GM19193 (cell line): ENCODE results near the gene OR4F6.

Experiments used
- POLR2A ChIP-seq: IDR thresholded peaks from 4 replicates; pipeline ENCODE4 v1.6.1; 2011; ENCODE audit not compliant: insufficient read depth, insufficient read length; ENCODE audit errors: extremely low read depth

Gene OR4F6

GRCh38 chr15:101803209-101803608 lies at the start of gene OR4F6:
Gene OR4F6, plus strand, starts transcription at chr15:101803509. Its CDS starts 2,211 bp downstream, at chr15:101805720.
- TF ChIP-seq POLR2A: no peak

- TF ChIP-seq POLR2A: no peak
Measured at GRCh38 chr15:101765772-101766456, 37.4 kb upstream of the OR4F6 start.

- no peak for TF ChIP-seq POLR2A
Measured at GRCh38 chr15:101772921-101773320, 30.4 kb upstream of the OR4F6 start.

- TF ChIP-seq POLR2A: no peak
Measured at GRCh38 chr15:101773496-101774100, 29.7 kb upstream of the OR4F6 start.

GRCh38 chr15:101775136-101775535 lies 28.2 kb upstream of the OR4F6 start:
- TF ChIP-seq POLR2A: no peak

- TF ChIP-seq POLR2A: no peak
Measured at GRCh38 chr15:101781928-101782327, 21.4 kb upstream of the OR4F6 start.

GRCh38 chr15:101784644-101785043 lies 18.7 kb upstream of the OR4F6 start:
- TF ChIP-seq POLR2A: no peak

GRCh38 chr15:101795455-101795854 lies 7.9 kb upstream of the OR4F6 start:
- TF ChIP-seq POLR2A: no peak

GRCh38 chr15:101799665-101800064 lies 3.6 kb upstream of the OR4F6 start:
- TF ChIP-seq POLR2A: no peak

- no peak for TF ChIP-seq POLR2A
Measured at GRCh38 chr15:101801048-101801447, 2.3 kb upstream of the OR4F6 start.

- TF ChIP-seq POLR2A: no peak
Measured at GRCh38 chr15:101803676-101804075, 367 bp downstream of the OR4F6 start.

GRCh38 chr15:101804375-101804774 lies 1.1 kb downstream of the OR4F6 start:
- TF ChIP-seq POLR2A: no peak

- no peak for TF ChIP-seq POLR2A
Measured at GRCh38 chr15:101804941-101805340, 1.6 kb downstream of the OR4F6 start.

- TF ChIP-seq POLR2A: no peak
Measured at GRCh38 chr15:101805605-101806345, 2.5 kb downstream of the OR4F6 start.

GRCh38 chr15:101807345-101807945 lies 4.1 kb downstream of the OR4F6 start:
- TF ChIP-seq POLR2A: no peak

GRCh38 chr15:101808201-101808600 lies 4.9 kb downstream of the OR4F6 start:
- no peak for TF ChIP-seq POLR2A

GRCh38 chr15:101810456-101810855 lies 7.1 kb downstream of the OR4F6 start:
- TF ChIP-seq POLR2A: no peak
